Motor neuron (in vitro differentiated cells): Measurements from ENCODE around the gene NF1. TPM values are rescaled to one million over a fixed set of nuclear protein-coding genes. Genes with fewer than 3 reads are reported as not detected.

ENCODE experiments used
- ATAC-seq, 8 experiments: fragments of 200-7000 bp; cut with Tn5 transposase; replicated peaks in 6 of 8; 2 replicates each; pipeline ENCODE4 v1.8.0; 2021; ENCODE audit warnings: mild to moderate bottlenecking in 8 of 8, moderate library complexity in 8 of 8
- H3K27ac ChIP-seq, 2 donors: fragments of 250-450 bp; sonication (Bioruptor Pico); 2 replicates each; pipeline ENCODE4 v1.9.0; 2021; ENCODE audit warnings: antibody characterized with exemption in 2 of 2, mild to moderate bottlenecking in 2 of 2, moderate library complexity in 1 of 2
- H3K4me1 ChIP-seq, 2 donors: fragments of 250-450 bp; sonication (Bioruptor Pico); replicated peaks in 1 of 2; 2 replicates each; pipeline ENCODE4 v1.6.1; 2021; ENCODE audit warnings: antibody characterized with exemption in 2 of 2, mild to moderate bottlenecking in 2 of 2, moderate library complexity in 1 of 2
- H3K4me3 ChIP-seq, 5 donors: fragments of 250-450 bp; sonication (Bioruptor Pico); 2 replicates each; pipeline ENCODE4 v1.9.0; 2021; ENCODE audit warnings: antibody characterized with exemption in 5 of 5, mild to moderate bottlenecking in 5 of 5, moderate library complexity in 4 of 5
- WGBS, 10 experiments: fragments of 450-650 bp; shearing (Covaris generic); methylation state at CpG; one replicate each; pipeline ENCODE4 v1.0.0; 2022; 5-methylcytosine and 5-hydroxymethylcytosine counted together
- in situ Hi-C, 9 experiments: fragments of 400-800 bp; cut with MboI; loops; one replicate each; pipeline ENCODE4 v1.15.0; 2021; ENCODE audit warnings: low sequenced_read_pairs in 9 of 9, low pct_unique_long_range_greater_than_20kb in 2 of 9; ENCODE audit not compliant: unreplicated experiment in 9 of 9
- total RNA-seq, 8 experiments: library from RNA; unstranded; fragments of 300-600 nt; gene quantifications; 2 replicates each; pipeline versions ENCODE4 v1.2.3 to v1.2.4, GENCODE V29; 2022

NF1 gene
- total RNA-seq, 8 experiments from 2014 or later = 32.1 to 158 (median 50.6) TPM

- in situ Hi-C loops = loop anchor here in 3 of 9 experiments (25.0 kb wide), 2 partner anchors 112 to 412 kb away; no protein-coding TSS in a partner anchor
- Histone ChIP-seq H3K4me3 (no peak overlapping the region), H3K27ac (peak overlapping the region; percentile 82 to 83), H3K4me1 (peaks cover 11 to 15% of the 10 kb centered on the region in 2 donors)
- peak in 6 of 8 experiments; percentile 49 to 90 (median 83) for ATAC-seq
- WGBS, 10 experiments = 0 to 70% (median 16%) methylated on average over 1 to 7 of the region's 17 CpGs; no CpG with 5 or more reads in 3 of the 10 experiments
These were observed 330.7 kb downstream of the NF1 start for GRCh38 chr17:31425282-31426040.

Other genes starting within 250 kb of the NF1 start
- gene TEFM, start 188.7 kb upstream of the NF1 start, total RNA-seq = 10 to 100 TPM; 10.0 to 43.2 (median 19.2) TPM
- gene ADAP2, start 173.0 kb upstream of the NF1 start, total RNA-seq = 1 to 10 TPM in 3 of 8 experiments, under 1 TPM in 4, not detected in 1; 0.54 to 4.1 (median 0.94) TPM
- 10 to 100 TPM in 2 of 8 experiments, 1 to 10 TPM in 3, under 1 TPM in 3; 0.11 to 14.3 (median 1.3) TPM for gene RNF135, start 123.9 kb upstream of the NF1 start, total RNA-seq
- 10 to 100 TPM in 3 of 8 experiments, 1 to 10 TPM in 5; 1.2 to 54.9 (median 3.6) TPM for gene OMG, start 202.3 kb downstream of the NF1 start, total RNA-seq
- gene EVI2B, start 219.1 kb downstream of the NF1 start, total RNA-seq = 10 to 100 TPM in 1 of 8 experiments, 1 to 10 TPM in 4, under 1 TPM in 3; 0.38 to 11.9 (median 1.1) TPM
- gene EVI2A, start 226.6 kb downstream of the NF1 start, total RNA-seq = 10 to 100 TPM in 1 of 8 experiments, 1 to 10 TPM in 5, under 1 TPM in 2; 0.50 to 14.5 (median 1.2) TPM